Suppressor macrophage treated with lipopolysaccharide for 1 hour (primary cell): ENCODE data around the gene PCNX3.

ENCODE experiments used
- DNase-seq, 3 donors: peaks; one replicate each; pipeline ENCODE4 v3.0.0-alpha.2; 2020 to 2022

The PCNX3 gene

GRCh38 chr11:65599216-65599954 lies 16.2 kb upstream of the PCNX3 start:
- no peak for DNase-seq

GRCh38 chr11:65599955-65600246 lies 15.7 kb upstream of the PCNX3 start:
- no peak for DNase-seq

GRCh38 chr11:65604258-65604657 lies 11.3 kb upstream of the PCNX3 start:
- DNase-seq, result no peak

- DNase-seq, result peak; percentile 29 to 62 (median 57)
These were observed 8.5 kb upstream of the PCNX3 start for GRCh38 chr11:65606876-65607613.

GRCh38 chr11:65607614-65608426 lies 7.8 kb upstream of the PCNX3 start:
- DNase-seq, result no peak

DNA sequence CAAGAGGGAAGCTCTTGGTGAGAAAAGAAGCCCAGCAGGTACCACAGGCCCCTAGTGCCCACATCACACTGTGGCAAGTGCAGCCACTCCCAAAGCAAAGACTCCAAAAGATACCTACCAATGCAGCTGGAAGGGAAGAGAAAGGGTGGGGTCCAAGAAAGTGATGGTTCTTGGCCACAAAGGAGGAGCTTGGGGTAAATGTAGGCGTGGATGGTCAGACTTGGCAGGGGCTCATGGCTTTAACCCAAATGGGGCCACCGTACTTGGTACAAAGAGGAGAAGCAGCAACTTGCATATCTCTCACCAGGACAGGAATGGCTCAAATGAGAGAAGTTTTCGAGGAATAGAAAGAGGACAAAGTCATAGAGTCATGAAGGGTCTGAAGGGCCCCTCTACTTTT lies 6.3 kb upstream of the PCNX3 start:
- no peak for DNase-seq

GRCh38 chr11:65609665-65610064 lies 5.9 kb upstream of the PCNX3 start:
- no peak for DNase-seq

DNA sequence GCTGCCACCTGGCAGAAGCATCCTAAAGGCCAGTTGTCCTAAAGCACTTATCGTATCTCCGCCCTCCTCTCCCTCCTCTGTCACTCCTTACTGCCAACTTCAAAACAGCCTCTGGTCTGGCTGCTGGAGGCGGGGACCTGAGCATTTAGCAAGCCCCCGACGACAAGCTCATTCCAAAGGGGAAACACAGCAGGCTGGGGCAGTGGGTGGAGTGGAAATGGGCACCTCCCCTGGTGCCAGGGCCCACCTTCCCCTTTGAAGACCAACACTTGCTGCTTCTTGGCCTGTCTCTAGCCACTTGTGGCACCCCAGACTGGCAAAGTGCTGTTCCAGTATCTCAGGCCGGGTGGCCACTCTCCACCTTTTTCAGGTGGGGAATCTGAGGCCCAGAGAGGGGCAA lies 5.2 kb upstream of the PCNX3 start:
- peak in 2 of 3 donors; percentile 32 to 56 for DNase-seq

- peak; percentile 85 to 94 (median 93) for DNase-seq
These were observed 4.4 kb upstream of the PCNX3 start for GRCh38 chr11:65611028-65611757.

DNA sequence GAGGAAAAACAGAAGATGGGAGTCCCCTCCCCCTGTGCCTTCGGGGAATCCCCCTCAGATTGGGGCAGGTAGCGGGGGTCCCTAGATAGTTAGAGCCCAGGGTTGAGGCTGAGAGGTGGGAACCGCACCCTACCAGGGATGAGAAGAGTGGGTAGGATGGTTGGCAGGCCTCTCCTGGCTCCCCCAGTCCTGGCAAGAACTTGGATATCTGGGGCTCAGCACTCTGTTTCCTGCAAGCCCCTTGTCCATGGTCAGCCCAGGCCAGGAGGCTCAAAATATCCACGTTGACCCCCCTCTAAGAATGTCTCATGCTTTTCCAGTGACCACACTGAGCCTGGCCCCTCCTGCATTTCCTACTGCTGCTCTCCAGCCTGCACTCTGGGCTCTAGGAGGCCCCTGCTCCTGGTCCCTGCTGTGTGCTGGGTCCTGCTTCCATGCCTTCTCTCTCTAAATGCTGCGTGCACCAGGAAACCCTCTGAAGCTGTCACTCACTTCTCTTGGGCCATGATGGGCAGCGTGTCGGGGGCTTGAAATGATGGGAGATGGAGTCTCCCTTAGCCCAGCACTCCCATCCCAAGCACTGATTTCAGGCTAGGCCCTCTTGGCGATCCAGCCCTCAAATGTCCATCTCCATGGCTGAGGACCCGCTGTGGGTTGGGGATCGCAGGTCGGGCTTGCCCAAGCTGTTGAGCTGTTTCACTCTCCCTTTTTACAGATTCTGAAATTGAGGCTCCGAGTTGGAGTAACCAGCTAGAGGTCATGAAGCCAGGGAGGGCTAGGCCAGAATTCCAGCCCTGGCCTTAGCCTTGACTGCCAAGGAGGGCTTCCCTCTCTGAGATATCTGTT lies 3.6 kb upstream of the PCNX3 start:
- no peak for DNase-seq

DNA sequence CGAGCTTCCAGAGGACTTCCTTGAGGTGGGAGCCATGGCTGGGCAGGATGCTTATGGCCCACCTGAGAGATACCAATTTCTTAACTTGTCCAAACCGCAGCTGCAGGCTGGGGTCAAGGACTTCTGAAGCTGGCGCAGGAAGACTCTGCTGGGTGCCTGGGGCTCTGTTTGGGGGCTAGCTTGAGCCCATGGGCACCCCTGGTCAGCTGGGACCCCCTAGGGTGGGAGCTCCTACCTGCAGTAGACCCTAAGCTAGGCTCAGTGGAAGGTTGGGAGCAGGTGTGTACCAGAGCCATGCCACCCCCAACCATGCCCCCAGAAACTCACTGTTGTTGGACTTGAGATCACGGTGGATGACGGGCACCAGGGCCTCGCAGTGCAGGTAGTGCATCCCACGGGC lies 2.9 kb upstream of the PCNX3 start:
- no peak for DNase-seq

DNA sequence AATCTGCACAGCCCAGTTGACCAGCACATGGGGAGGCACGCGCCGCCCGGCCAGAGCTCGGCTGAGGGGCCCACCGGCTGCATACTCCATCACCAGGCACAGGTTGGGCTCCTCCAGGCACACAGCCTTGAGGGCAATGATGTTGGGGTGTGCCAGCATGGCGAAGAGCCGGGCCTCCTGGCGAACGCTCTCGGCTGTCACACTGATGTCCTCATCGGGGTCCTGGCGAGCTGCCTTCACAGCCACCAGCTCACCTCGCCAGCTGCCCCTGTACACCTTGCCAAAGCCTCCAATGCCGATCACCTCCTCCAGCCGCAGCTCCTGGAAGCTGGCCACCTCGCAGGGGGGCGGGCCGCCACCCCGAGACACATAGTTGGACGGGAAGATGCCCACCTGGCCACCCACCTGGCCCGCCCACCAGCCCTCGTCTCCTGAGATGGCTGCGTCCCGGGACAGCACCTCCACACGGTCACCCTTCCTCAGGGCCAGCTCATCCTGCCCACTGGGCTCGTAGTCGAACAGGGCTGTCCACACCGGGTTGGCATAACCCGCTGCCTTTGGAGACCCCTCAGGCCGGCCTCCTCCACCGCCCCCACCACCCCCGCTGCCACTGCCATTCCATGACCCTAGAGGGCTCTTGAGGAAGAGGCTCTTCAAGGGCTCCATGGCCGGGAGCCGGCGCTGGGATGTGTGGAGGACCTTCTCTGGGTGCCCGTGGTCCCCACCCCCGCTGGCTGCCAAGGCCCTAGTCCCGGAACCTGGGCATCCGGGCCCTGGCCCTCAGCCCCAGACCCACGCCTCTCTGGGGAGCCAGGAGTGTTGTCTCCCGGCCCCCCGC lies 2.3 kb upstream of the PCNX3 start:
- peak in 2 of 3 donors; percentile 24 to 36 for DNase-seq

GRCh38 chr11:65615950-65616574 lies 486 bp downstream of the PCNX3 start:
- DNase-seq, result peak; percentile 27 to 58 (median 33)

- DNase-seq, result no peak
These were observed 1.0 kb downstream of the PCNX3 start for GRCh38 chr11:65616575-65617001.

DNA sequence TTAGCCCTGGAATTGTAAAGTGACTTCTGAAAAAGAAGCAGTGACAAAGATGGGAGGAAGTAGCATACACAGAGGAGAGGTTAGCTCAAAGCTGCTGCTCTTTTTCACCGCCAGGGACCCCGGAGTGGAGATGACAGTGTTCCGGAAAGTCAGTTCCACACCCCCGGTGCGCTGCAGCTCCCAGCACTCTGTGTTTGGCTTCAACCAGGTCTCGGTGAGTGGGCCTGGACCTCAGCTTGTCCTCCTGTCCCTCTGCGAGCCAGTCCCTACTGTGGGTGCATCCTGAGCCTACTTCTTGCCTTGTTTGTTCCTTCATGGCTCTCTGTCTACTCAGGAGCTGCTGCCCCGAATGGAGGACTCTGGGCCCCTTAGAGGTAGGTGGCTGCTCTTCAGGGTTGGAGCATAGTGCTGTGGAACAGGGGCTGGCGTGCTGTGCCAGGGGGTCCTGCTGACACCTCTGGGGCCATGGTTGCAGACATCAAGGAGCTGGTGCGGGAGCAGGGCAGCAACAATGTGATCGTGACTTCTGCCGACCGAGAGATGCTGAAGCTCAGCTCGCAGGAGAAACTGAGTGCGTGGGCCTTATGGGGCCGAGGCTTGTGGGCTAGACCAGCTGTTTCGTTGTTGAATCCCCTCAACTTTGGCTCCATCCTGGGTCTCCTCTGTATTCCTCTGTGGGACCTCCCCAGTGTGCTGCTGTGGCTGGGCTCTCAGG lies 1.7 kb downstream of the PCNX3 start:
- DNase-seq, result no peak

DNA sequence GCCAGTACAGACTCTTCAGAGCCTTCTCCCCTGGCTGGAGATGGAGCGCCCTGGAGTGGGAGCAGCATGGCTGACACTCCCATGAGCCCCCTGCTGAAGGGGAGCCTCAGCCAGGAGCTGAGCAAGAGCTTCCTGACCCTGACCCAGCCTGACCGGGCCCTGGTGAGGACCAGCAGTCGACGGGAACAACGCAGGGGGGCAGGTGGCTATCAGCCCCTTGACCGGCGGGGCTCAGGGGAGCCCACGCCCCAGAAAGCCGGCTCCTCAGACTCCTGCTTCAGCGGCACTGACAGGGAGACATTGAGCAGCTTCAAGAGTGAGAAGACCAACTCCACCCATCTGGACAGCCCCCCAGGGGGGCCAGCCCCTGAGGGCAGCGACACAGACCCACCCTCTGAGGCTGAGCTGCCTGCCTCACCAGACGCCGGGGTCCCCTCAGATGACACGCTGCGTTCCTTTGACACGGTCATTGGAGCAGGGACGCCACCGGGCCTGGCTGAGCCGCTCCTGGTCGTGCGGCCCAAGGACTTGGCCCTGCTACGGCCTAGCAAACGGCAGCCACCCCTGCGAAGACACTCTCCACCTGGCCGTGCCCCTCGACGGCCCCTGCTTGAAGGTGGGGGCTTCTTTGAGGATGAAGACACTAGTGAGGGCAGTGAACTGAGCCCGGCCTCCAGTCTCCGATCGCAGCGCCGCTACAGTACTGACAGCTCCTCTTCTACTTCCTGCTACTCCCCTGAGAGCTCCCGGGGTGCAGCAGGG lies 2.6 kb downstream of the PCNX3 start:
- DNase-seq, result no peak

GRCh38 chr11:65618763-65619162 lies 3.2 kb downstream of the PCNX3 start:
- DNase-seq, result no peak

- DNase-seq, result no peak
These were observed 3.8 kb downstream of the PCNX3 start for GRCh38 chr11:65619281-65619928.

GRCh38 chr11:65620666-65621065 lies 5.1 kb downstream of the PCNX3 start:
- no peak for DNase-seq
